Stimulated activated CD4-positive, alpha-beta T cell treated with anti-CD3 and anti-CD28 coated beads, Interleukin-1b, Interleukin-23, amount 100 ng/mL, for 48 hours (primary cell): Measurements from ENCODE around the gene RBM39.
A peak's percentile ranks its signal among the peaks of the same experiment; 100 is the strongest.

Source experiments
- DNase-seq: peaks from one replicate; pipeline ENCODE4 v3.0.0-alpha.2; 2020

The RBM39 gene

GRCh38 chr20:35665949-35666288, 76.1 kb downstream of the RBM39 start:
- no peak for DNase-seq

- DNase-seq = peak; percentile 93
Measured at GRCh38 chr20:35664466-35665206, 77.4 kb downstream of the RBM39 start, which contains the start of the genes CPNE1 and RBM12. Gene CPNE1, minus strand, starts transcription at chr20:35664900. Its CDS starts 31,977 bp downstream, at chr20:35632923. Gene RBM12, minus strand, starts transcription at chr20:35664900. Its CDS starts 9,578 bp downstream, at chr20:35655322.

- peak; percentile 67 for DNase-seq
Measured at GRCh38 chr20:35663516-35664465, 78.3 kb downstream of the RBM39 start.

- peak; percentile 18 for DNase-seq
Measured at GRCh38 chr20:35662551-35662950, 79.5 kb downstream of the RBM39 start.

GRCh38 chr20:35661908-35662307, 80.2 kb downstream of the RBM39 start:
- no peak for DNase-seq

- no peak for DNase-seq
Measured at GRCh38 chr20:35661053-35661452, 81.0 kb downstream of the RBM39 start.

- DNase-seq = peak; percentile 55
Measured at GRCh38 chr20:35660122-35660937, 81.7 kb downstream of the RBM39 start.

- DNase-seq = no peak
Measured at GRCh38 chr20:35657271-35657670, 84.8 kb downstream of the RBM39 start.

- DNase-seq = no peak
Measured at GRCh38 chr20:35654415-35654814, 87.6 kb downstream of the RBM39 start.

GRCh38 chr20:35653893-35654292, 88.2 kb downstream of the RBM39 start:
- DNase-seq = no peak
